ENCODE data around the gene PRR30. TPM values are rescaled to one million over a fixed set of nuclear protein-coding genes. Genes with fewer than 3 reads are reported as not detected.

PRR30 gene
- total RNA-seq, 4 donors from 2014 or later = not detected

GRCh38 chr2:27150639-27151230, 11.5 kb upstream of the PRR30 start:
- Histone ChIP-seq H3K4me3 (no peak overlapping the region), H3K36me3 (no peaks in the 10 kb centered on the region), H3K4me1 (no peaks in the 10 kb centered on the region), H3K9me3 (no peaks in the 10 kb centered on the region), H3K27ac (no peak overlapping the region), H3K27me3 (peaks cover 18% of the 10 kb centered on the region)
- ATAC-seq = no peak
- 69 to 75% methylated on average over 7 to 8 of the region's 8 CpGs for WGBS, 2 donors (ENCODE audit: low coverage in 1 of 2)
- no peak for TF ChIP-seq CTCF (IDR thresholded peaks at IDR 0.05)
- no peak for TF ChIP-seq POLR2AphosphoS5 (IDR thresholded peaks at IDR 0.05)
- no peak for TF ChIP-seq POLR2A (IDR thresholded peaks at IDR 0.05)
- TF ChIP-seq EP300 (IDR thresholded peaks at IDR 0.05) = no peak

GRCh38 chr2:27149570-27150405, 10.6 kb upstream of the PRR30 start:
- no peak for ATAC-seq
- WGBS, 2 donors (ENCODE audit: low coverage in 1 of 2) = 100% methylated on average over 1 to 5 of the region's 29 CpGs
- no peak overlapping the region for H3K4me3 ChIP-seq
- H3K36me3 ChIP-seq = no peaks in the 10 kb centered on the region
- peaks cover 18% of the 10 kb centered on the region for H3K27me3 ChIP-seq
- no peak overlapping the region for H3K27ac ChIP-seq
- TF ChIP-seq EP300 (IDR thresholded peaks at IDR 0.05) = no peak
- no peak for TF ChIP-seq CTCF (IDR thresholded peaks at IDR 0.05)
- no peak for TF ChIP-seq POLR2A (IDR thresholded peaks at IDR 0.05)
- TF ChIP-seq POLR2AphosphoS5 (IDR thresholded peaks at IDR 0.05) = no peak
- H3K9me3 ChIP-seq = no peaks in the 10 kb centered on the region
- no peaks in the 10 kb centered on the region for H3K4me1 ChIP-seq

GRCh38 chr2:27148801-27149439, 9.7 kb upstream of the PRR30 start, which contains the start of gene TCF23:
TSS of gene TCF23 (plus strand) at chr2:27149004. CDS start at chr2:27149134, 130 bp downstream.
- Histone ChIP-seq H3K27me3 (peaks cover 18% of the 10 kb centered on the region), H3K9me3 (no peaks in the 10 kb centered on the region), H3K4me1 (no peaks in the 10 kb centered on the region), H3K36me3 (no peaks in the 10 kb centered on the region), H3K4me3 (no peak within 1 kb of the TSS), H3K27ac (no peak within 1 kb of the TSS)
- TF ChIP-seq EP300 (IDR thresholded peaks at IDR 0.05) (no peak), CTCF (IDR thresholded peaks at IDR 0.05) (no peak), POLR2AphosphoS5 (IDR thresholded peaks at IDR 0.05) (no peak), POLR2A (IDR thresholded peaks at IDR 0.05) (no peak)
- WGBS, 2 donors (ENCODE audit: low coverage in 1 of 2) = 80% methylated on average over 1 of the region's 12 CpGs; no CpG with 5 or more reads in 1 of the 2 donors
- ATAC-seq = no peak

GRCh38 chr2:27147935-27148334, 8.7 kb upstream of the PRR30 start:
- Histone ChIP-seq H3K27ac (no peak overlapping the region), H3K36me3 (no peaks in the 10 kb centered on the region), H3K27me3 (peaks cover 18% of the 10 kb centered on the region), H3K4me3 (no peak overlapping the region), H3K9me3 (no peaks in the 10 kb centered on the region), H3K4me1 (no peaks in the 10 kb centered on the region)
- ATAC-seq = no peak
- 76 to 94% methylated on average over 2 of the region's 8 CpGs for WGBS, 2 donors (ENCODE audit: low coverage in 1 of 2)
- no peak for TF ChIP-seq EP300 (IDR thresholded peaks at IDR 0.05)
- no peak for TF ChIP-seq POLR2AphosphoS5 (IDR thresholded peaks at IDR 0.05)
- TF ChIP-seq POLR2A (IDR thresholded peaks at IDR 0.05) = no peak
- no peak for TF ChIP-seq CTCF (IDR thresholded peaks at IDR 0.05)

All from gastroesophageal sphincter (tissue), 4 donors.